Tibial artery (tissue), 4 donors: ENCODE measurements around the gene TKFC.

Experiments used
- DNase-seq, 2 donors: peaks; one replicate each; pipeline ENCODE4 v3.0.0-alpha.2; 2019
- H3K27ac ChIP-seq, 2 donors: fragments of 200-600 bp; sonication (generic) in 1 of 2; 1 replicate in 1 of 2; 2 replicates in 1 of 2; pipeline ENCODE4 v1.5.1; 2018 to 2019; ENCODE audit warnings: mild to moderate bottlenecking in 1 of 2
- H3K27me3 ChIP-seq, 2 donors: fragments of 200-600 bp; sonication (generic) in 1 of 2; one replicate each; pipeline versions ENCODE4 v1.5.1 to v1.6.0; 2016 to 2019
- H3K36me3 ChIP-seq, 3 donors: fragments of 200-600 bp; sonication (generic) in 2 of 3; one replicate each; pipeline ENCODE4 v1.5.1; 2016 to 2019; ENCODE audit warnings: mild to moderate bottlenecking in 2 of 3
- H3K4me1 ChIP-seq, 4 donors: fragments of 200-600 bp; sonication (generic) in 2 of 4; 1 replicate in 3 of 4; 2 replicates in 1 of 4; pipeline ENCODE4 v1.5.1; 2016 to 2019
- H3K4me3 ChIP-seq, 2 donors: fragments of 200-600 bp; sonication (generic) in 1 of 2; 1 replicate in 1 of 2; 2 replicates in 1 of 2; pipeline ENCODE4 v1.5.1; 2018 to 2019; ENCODE audit warnings: mild to moderate bottlenecking in 2 of 2
- H3K9me3 ChIP-seq, 3 donors: fragments of 200-600 bp; sonication (generic) in 1 of 3; one replicate each; pipeline ENCODE4 v1.5.1; 2016 to 2019
- CTCF ChIP-seq, 2 experiments: fragments of 200-600 bp in 1 of 2; fragments of 450-650 bp in 1 of 2; IDR thresholded peaks; one replicate each; pipeline ENCODE4 v1.5.1; 2017 to 2019; ENCODE audit warnings: antibody characterized with exemption in 2 of 2, mild to moderate bottlenecking in 1 of 2, moderate library complexity in 1 of 2
- intact Hi-C: fragments of 100-400 bp; cut with DNase I; formaldehyde crosslinking; loops from one replicate; pipeline ENCODE4 v1.15.0; 2023; ENCODE audit warnings: low total_unique reads

The TKFC gene

GRCh38 chr11:61292356-61292755 lies 40.7 kb upstream of the TKFC start:
- no peak for TF ChIP-seq CTCF (IDR thresholded peaks at IDR 0.05)
- Histone ChIP-seq H3K9me3 (no peaks in the 10 kb centered on the region), H3K27ac (no peak overlapping the region), H3K4me1 (peaks cover 0 to 27% (median 24%) of the 10 kb centered on the region in 4 donors), H3K36me3 (no peaks in the 10 kb centered on the region), H3K27me3 (peaks cover 0 to 16% of the 10 kb centered on the region in 2 donors), H3K4me3 (no peak overlapping the region)
- DNase-seq: no peak
- intact Hi-C loops: no loop called here

DNA sequence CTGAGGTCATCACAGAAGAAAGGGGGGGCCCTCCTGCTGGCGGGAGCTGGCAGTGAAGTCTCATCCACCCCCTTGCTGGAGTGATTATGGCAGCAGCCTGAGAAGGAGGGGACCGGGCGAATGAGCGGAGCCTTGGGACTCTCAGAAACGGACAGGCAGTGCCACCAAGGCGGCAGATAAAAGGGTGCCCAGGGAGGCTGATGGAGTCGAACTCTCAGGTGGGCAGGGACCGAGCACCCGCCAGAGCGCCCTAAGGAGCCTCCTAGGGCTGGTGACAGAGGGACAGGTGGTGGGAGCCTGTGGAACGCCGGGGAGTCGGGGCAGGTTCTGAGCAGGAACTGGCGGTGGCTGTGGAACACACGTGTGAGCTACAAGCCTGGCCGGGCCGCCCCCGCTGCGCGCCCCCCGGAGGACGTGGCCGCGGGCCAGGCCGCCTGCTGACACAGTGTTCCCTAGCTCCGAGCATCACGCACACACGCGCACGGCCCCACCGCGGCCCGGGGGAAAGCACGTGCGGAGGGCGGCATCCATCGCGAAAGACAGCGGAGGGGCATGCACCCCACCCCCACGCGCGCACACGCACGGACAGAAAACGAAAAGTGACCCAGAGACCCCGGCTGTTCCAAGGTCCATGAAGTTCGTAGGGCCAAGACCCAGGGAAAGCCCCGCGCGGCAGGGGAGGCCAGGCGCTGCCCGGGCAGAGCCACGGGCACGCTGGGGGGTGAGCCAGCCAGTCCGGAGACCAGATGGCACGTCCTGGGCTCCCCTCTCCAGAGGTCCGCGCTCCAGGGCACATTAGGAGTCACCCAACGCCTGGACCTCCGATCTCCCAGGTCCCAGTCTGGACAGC lies 38.9 kb upstream of the TKFC start:
- intact Hi-C loops: no loop called here
- peaks cover 0 to 16% of the 10 kb centered on the region in 2 donors for H3K27me3 ChIP-seq
- no peak for TF ChIP-seq CTCF (IDR thresholded peaks at IDR 0.05)
- peak overlapping the region; percentile 49 to 68 for H3K4me3 ChIP-seq
- peak; percentile 43 to 77 for DNase-seq
- peaks cover 0 to 10% (median 2%) of the 10 kb centered on the region in 3 donors for H3K36me3 ChIP-seq
- H3K4me1 ChIP-seq: peaks cover 0 to 42% (median 34%) of the 10 kb centered on the region in 4 donors
- H3K9me3 ChIP-seq: no peaks in the 10 kb centered on the region
- H3K27ac ChIP-seq: peak overlapping the region; percentile 14 to 36

- Histone ChIP-seq H3K4me1 (peaks cover 0 to 42% (median 34%) of the 10 kb centered on the region in 4 donors), H3K27me3 (peaks cover 0 to 16% of the 10 kb centered on the region in 2 donors), H3K36me3 (peaks cover 8 to 18% (median 9%) of the 10 kb centered on the region in 3 donors), H3K4me3 (peak within 1 kb of the TSS; percentile 49 to 68), H3K9me3 (no peaks in the 10 kb centered on the region), H3K27ac (peak within 1 kb of the TSS; percentile 14 to 36)
- TF ChIP-seq CTCF (IDR thresholded peaks at IDR 0.05): no peak
- intact Hi-C loops: no loop called here
- DNase-seq: peak; percentile 40 to 73
These were observed 38.1 kb upstream of the TKFC start, which contains the start of gene VWCE for GRCh38 chr11:61294717-61295595. VWCE (minus strand) TSS chr11:61295316; CDS start chr11:61295037, 279 bp downstream.

GRCh38 chr11:61295596-61295926 lies 37.5 kb upstream of the TKFC start:
- H3K27me3 ChIP-seq: peaks cover 0 to 16% of the 10 kb centered on the region in 2 donors

More at GRCh38 chr11:61295596-61295926, 37.5 kb upstream of the TKFC start:
- no peak overlapping the region for H3K27ac ChIP-seq
- H3K9me3 ChIP-seq: no peaks in the 10 kb centered on the region
- peaks cover 0 to 42% (median 34%) of the 10 kb centered on the region in 4 donors for H3K4me1 ChIP-seq
- TF ChIP-seq CTCF (IDR thresholded peaks at IDR 0.05): no peak
- peak overlapping the region; percentile 49 to 68 for H3K4me3 ChIP-seq
- no peak for DNase-seq
- H3K36me3 ChIP-seq: peaks cover 14 to 24% (median 15%) of the 10 kb centered on the region in 3 donors
- intact Hi-C loops: no loop called here
